ENCODE results near the gene JARID2.

DNA sequence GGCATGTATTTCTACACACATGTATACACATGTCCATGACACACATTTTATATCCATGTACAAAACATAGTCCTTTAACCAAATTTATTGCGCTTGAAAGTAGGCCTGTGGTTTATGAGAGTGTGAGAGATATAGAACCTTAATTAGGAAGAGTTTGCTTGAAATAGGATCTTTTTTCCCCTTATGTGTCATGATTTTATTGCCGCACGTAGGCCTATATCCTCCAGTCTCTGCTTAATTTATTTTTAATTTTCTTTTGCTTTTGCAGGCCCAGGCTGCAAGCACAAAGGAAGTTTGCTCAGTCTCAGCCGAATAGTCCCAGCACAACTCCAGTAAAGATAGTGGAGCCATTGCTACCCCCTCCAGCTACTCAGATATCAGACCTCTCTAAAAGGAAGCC lies 205.9 kb downstream of the JARID2 start:
- TF ChIP-seq CBX3 (IDR thresholded peaks at IDR 0.05; ENCODE audit: low read depth) = no peak
- no peak for TF ChIP-seq POLR2A (IDR thresholded peaks at IDR 0.05; ENCODE audit: borderline replicate concordance, extremely low read depth, insufficient read depth, insufficient read length)
- TF ChIP-seq, protein P1, sequence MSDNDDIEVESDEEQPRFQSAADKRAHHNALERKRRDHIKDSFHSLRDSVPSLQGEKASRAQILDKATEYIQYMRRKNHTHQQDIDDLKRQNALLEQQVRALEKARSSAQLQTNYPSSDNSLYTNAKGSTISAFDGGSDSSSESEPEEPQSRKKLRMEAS (IDR thresholded peaks at IDR 0.05) = no peak
- TF ChIP-seq, protein P2, sequence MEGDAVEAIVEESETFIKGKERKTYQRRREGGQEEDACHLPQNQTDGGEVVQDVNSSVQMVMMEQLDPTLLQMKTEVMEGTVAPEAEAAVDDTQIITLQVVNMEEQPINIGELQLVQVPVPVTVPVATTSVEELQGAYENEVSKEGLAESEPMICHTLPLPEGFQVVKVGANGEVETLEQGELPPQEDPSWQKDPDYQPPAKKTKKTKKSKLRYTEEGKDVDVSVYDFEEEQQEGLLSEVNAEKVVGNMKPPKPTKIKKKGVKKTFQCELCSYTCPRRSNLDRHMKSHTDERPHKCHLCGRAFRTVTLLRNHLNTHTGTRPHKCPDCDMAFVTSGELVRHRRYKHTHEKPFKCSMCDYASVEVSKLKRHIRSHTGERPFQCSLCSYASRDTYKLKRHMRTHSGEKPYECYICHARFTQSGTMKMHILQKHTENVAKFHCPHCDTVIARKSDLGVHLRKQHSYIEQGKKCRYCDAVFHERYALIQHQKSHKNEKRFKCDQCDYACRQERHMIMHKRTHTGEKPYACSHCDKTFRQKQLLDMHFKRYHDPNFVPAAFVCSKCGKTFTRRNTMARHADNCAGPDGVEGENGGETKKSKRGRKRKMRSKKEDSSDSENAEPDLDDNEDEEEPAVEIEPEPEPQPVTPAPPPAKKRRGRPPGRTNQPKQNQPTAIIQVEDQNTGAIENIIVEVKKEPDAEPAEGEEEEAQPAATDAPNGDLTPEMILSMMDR (IDR thresholded peaks at IDR 0.05 in 2 of 3, conservative IDR thresholded peaks at IDR 0.05 in 1 of 3; ENCODE audit: borderline replicate concordance in 1 of 3, insufficient read depth in 1 of 3, low read depth in 2 of 3, low read length in 2 of 3) = no peak
- TF ChIP-seq EZH2phosphoT487 (IDR thresholded peaks at IDR 0.05; ENCODE audit: borderline replicate concordance) = no peak
- TF ChIP-seq SIN3A (IDR thresholded peaks at IDR 0.05; ENCODE audit: low read depth) = no peak
- TF ChIP-seq JUND (IDR thresholded peaks at IDR 0.05) = no peak
- no peak for TF ChIP-seq POLR2AphosphoS5 (IDR thresholded peaks at IDR 0.05; ENCODE audit: low read depth, low read length)
- TF ChIP-seq, protein P3, sequence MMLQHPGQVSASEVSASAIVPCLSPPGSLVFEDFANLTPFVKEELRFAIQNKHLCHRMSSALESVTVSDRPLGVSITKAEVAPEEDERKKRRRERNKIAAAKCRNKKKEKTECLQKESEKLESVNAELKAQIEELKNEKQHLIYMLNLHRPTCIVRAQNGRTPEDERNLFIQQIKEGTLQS (IDR thresholded peaks at IDR 0.05) = no peak
- no peak for TF ChIP-seq SP1 (IDR thresholded peaks at IDR 0.05; ENCODE audit: low read depth)
- no peak for TF ChIP-seq ZNF274 (IDR thresholded peaks at IDR 0.05; ENCODE audit: low read depth, low read length)
- no peak for TF ChIP-seq EZH2 (IDR thresholded peaks at IDR 0.05)
